Measurements from ENCODE around the gene IDUA.

Gene IDUA

GRCh38 chr4:982814-983213 lies 4.0 kb upstream of the IDUA start:
- Histone ChIP-seq H3K18ac (ENCODE audit: low read length) (no peak overlapping the region), H4K8ac (ENCODE audit: low read depth, low read length) (no peak overlapping the region), H3K4me2 (ENCODE audit: low read length) (no peak overlapping the region), H3K27me3 (ENCODE audit: insufficient read depth, low read length, poor library complexity) (no peaks in the 10 kb centered on the region), H2AK5ac (ENCODE audit: low read length) (no peak overlapping the region), H2BK5ac (ENCODE audit: low read length) (no peak overlapping the region), H3K27ac (ENCODE audit: low read depth, low read length) (no peak overlapping the region), H3K56ac (ENCODE audit: low read length) (no peak overlapping the region), H3K4me3 (ENCODE audit: low read length) (no peak overlapping the region), H3K79me2 (ENCODE audit: control insufficient read depth, insufficient read depth, low read length) (no peaks in the 10 kb centered on the region), H3K23ac (ENCODE audit: low read length) (no peak overlapping the region), H2BK120ac (ENCODE audit: low read depth, low read length) (no peak overlapping the region), H3K36me3 (ENCODE audit: control insufficient read depth, insufficient read depth, low read length) (no peaks in the 10 kb centered on the region), H3K79me1 (ENCODE audit: low read length) (no peaks in the 10 kb centered on the region), H3K9ac (ENCODE audit: low read length) (no peak overlapping the region), H4K5ac (ENCODE audit: low read length) (no peak overlapping the region), H3K4ac (ENCODE audit: low read depth, low read length) (no peak overlapping the region), H3K4me1 (ENCODE audit: control insufficient read depth, low read depth, low read length) (peaks cover 7% of the 10 kb centered on the region), H2BK15ac (replicated peaks; ENCODE audit: low read depth) (no peak overlapping the region)
- DNase-seq, result no peak
- WGBS (ENCODE audit: extremely low coverage, insufficient coverage, low lambda C conversion rate), result no CpG with 5 or more reads among the region's 15 CpGs

- H2BK5ac ChIP-seq (ENCODE audit: low read length), result no peak overlapping the region
- H3K27me3 ChIP-seq (ENCODE audit: insufficient read depth, low read length, poor library complexity), result no peaks in the 10 kb centered on the region
- H3K9ac ChIP-seq (ENCODE audit: low read length), result no peak overlapping the region
- no peak overlapping the region for H2AK5ac ChIP-seq (ENCODE audit: low read length)
- peaks cover 4% of the 10 kb centered on the region for H3K4me1 ChIP-seq (ENCODE audit: control insufficient read depth, low read depth, low read length)
- H3K36me3 ChIP-seq (ENCODE audit: control insufficient read depth, insufficient read depth, low read length), result no peaks in the 10 kb centered on the region
- H2BK120ac ChIP-seq (ENCODE audit: low read depth, low read length), result no peak overlapping the region
- H3K18ac ChIP-seq (ENCODE audit: low read length), result no peak overlapping the region
- H3K4me3 ChIP-seq (ENCODE audit: low read length), result no peak overlapping the region
- H3K56ac ChIP-seq (ENCODE audit: low read length), result no peak overlapping the region
- no peak overlapping the region for H3K23ac ChIP-seq (ENCODE audit: low read length)
- H3K79me1 ChIP-seq (ENCODE audit: low read length), result no peaks in the 10 kb centered on the region
- no peak overlapping the region for H2BK15ac ChIP-seq (replicated peaks; ENCODE audit: low read depth)
- WGBS (ENCODE audit: extremely low coverage, insufficient coverage, low lambda C conversion rate), result no CpG with 5 or more reads among the region's 15 CpGs
- H3K79me2 ChIP-seq (ENCODE audit: control insufficient read depth, insufficient read depth, low read length), result no peaks in the 10 kb centered on the region
- no peak overlapping the region for H3K27ac ChIP-seq (ENCODE audit: low read depth, low read length)
- H4K5ac ChIP-seq (ENCODE audit: low read length), result no peak overlapping the region
- no peak overlapping the region for H3K4me2 ChIP-seq (ENCODE audit: low read length)
- H4K8ac ChIP-seq (ENCODE audit: low read depth, low read length), result no peak overlapping the region
- no peak overlapping the region for H3K4ac ChIP-seq (ENCODE audit: low read depth, low read length)
- DNase-seq, result no peak
Observed at GRCh38 chr4:984336-985054, 2.3 kb upstream of the IDUA start.

DNA sequence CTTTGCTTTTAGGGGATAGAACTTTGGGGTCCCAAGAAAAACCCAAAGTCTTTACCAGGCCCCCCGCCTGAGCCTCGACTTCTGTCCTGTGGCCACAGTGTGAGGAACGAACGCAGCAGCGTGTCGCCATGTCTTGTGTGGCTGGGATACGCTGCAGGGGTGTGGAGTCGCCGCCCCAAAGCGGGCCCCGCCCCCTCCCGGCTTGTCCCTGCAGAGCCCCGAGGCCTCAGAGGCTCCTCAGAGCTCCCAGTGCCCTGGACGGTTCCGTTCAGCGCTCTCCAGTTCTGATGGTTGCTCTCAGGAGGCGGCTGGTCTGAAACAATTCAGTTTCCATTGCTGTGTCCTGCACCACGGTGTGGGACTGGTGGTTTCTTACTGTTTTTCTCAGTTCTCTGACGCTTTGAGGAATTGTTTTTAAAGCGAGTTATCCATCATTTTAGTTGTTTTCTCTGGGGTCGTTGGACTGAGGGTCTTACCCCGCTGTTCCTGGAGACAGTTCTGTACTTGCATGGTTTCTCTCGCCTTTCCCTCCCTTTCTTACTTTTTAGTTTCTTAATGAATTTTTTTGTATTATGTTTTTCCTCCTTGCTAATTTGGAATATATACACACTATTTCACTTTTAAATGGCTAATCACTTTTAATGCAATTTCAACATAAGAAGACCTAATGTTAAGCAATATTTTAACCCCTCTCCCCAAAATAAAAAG lies 1.6 kb upstream of the IDUA start:
- Histone ChIP-seq H2BK15ac (replicated peaks; ENCODE audit: low read depth) (no peak overlapping the region), H3K27me3 (ENCODE audit: insufficient read depth, low read length, poor library complexity) (no peaks in the 10 kb centered on the region), H3K79me1 (ENCODE audit: low read length) (no peaks in the 10 kb centered on the region), H3K9ac (ENCODE audit: low read length) (no peak overlapping the region), H3K4me1 (ENCODE audit: control insufficient read depth, low read depth, low read length) (no peaks in the 10 kb centered on the region), H3K36me3 (ENCODE audit: control insufficient read depth, insufficient read depth, low read length) (no peaks in the 10 kb centered on the region), H3K79me2 (ENCODE audit: control insufficient read depth, insufficient read depth, low read length) (no peaks in the 10 kb centered on the region), H3K56ac (ENCODE audit: low read length) (no peak overlapping the region), H2BK5ac (ENCODE audit: low read length) (no peak overlapping the region), H3K27ac (ENCODE audit: low read depth, low read length) (no peak overlapping the region), H4K8ac (ENCODE audit: low read depth, low read length) (no peak overlapping the region), H3K4me3 (ENCODE audit: low read length) (no peak overlapping the region), H3K18ac (ENCODE audit: low read length) (no peak overlapping the region), H3K4me2 (ENCODE audit: low read length) (peak overlapping the region; percentile 1), H4K5ac (ENCODE audit: low read length) (no peak overlapping the region), H3K4ac (ENCODE audit: low read depth, low read length) (no peak overlapping the region), H3K23ac (ENCODE audit: low read length) (no peak overlapping the region), H2AK5ac (ENCODE audit: low read length) (no peak overlapping the region), H2BK120ac (ENCODE audit: low read depth, low read length) (no peak overlapping the region)
- DNase-seq, result peak; percentile 71
- no CpG with 5 or more reads among the region's 23 CpGs for WGBS (ENCODE audit: extremely low coverage, insufficient coverage, low lambda C conversion rate)

DNA sequence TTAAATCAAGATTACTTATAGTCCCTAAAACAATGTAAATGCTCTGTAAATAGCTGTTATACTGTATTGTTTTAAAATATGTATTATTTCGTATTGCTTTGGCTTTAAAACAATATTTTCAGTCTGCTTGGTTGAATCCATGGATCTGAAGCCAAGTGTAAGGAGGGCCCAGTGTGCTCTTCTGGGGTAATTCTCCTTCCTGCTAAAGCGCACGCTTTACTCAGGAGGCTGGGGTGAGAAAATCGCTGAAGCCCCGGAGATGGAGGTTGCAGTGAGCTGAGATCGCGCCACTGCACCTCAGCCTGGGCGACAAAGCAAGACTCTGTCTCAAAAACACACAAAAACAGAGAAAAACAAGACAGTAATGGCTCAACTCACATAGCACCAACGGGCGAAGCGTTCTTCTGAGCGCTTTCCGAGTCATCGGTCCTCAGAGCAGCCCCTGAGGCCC lies 391 bp upstream of the IDUA start:
- no peak overlapping the region for H3K23ac ChIP-seq (ENCODE audit: low read length)
- no peaks in the 10 kb centered on the region for H3K27me3 ChIP-seq (ENCODE audit: insufficient read depth, low read length, poor library complexity)
- H3K9ac ChIP-seq (ENCODE audit: low read length), result peak overlapping the region; percentile 72
- no peaks in the 10 kb centered on the region for H3K4me1 ChIP-seq (ENCODE audit: control insufficient read depth, low read depth, low read length)
- H3K79me1 ChIP-seq (ENCODE audit: low read length), result no peaks in the 10 kb centered on the region
- peak overlapping the region; percentile 25 for H3K18ac ChIP-seq (ENCODE audit: low read length)
- peak overlapping the region; percentile 28 for H3K4me3 ChIP-seq (ENCODE audit: low read length)
- H3K36me3 ChIP-seq (ENCODE audit: control insufficient read depth, insufficient read depth, low read length), result no peaks in the 10 kb centered on the region
- no peak overlapping the region for H2BK120ac ChIP-seq (ENCODE audit: low read depth, low read length)
- no peak overlapping the region for H3K27ac ChIP-seq (ENCODE audit: low read depth, low read length)
- H4K8ac ChIP-seq (ENCODE audit: low read depth, low read length), result no peak overlapping the region
- H2BK15ac ChIP-seq (replicated peaks; ENCODE audit: low read depth), result no peak overlapping the region
- no peak overlapping the region for H2AK5ac ChIP-seq (ENCODE audit: low read length)
- H2BK5ac ChIP-seq (ENCODE audit: low read length), result no peak overlapping the region
- no peak for DNase-seq
- peak overlapping the region; percentile 84 for H3K4me2 ChIP-seq (ENCODE audit: low read length)
- WGBS (ENCODE audit: extremely low coverage, insufficient coverage, low lambda C conversion rate), result no CpG with 5 or more reads among the region's 14 CpGs
- H3K56ac ChIP-seq (ENCODE audit: low read length), result peak overlapping the region; percentile 88
- no peak overlapping the region for H4K5ac ChIP-seq (ENCODE audit: low read length)
- H3K4ac ChIP-seq (ENCODE audit: low read depth, low read length), result no peak overlapping the region
- no peaks in the 10 kb centered on the region for H3K79me2 ChIP-seq (ENCODE audit: control insufficient read depth, insufficient read depth, low read length)

DNA sequence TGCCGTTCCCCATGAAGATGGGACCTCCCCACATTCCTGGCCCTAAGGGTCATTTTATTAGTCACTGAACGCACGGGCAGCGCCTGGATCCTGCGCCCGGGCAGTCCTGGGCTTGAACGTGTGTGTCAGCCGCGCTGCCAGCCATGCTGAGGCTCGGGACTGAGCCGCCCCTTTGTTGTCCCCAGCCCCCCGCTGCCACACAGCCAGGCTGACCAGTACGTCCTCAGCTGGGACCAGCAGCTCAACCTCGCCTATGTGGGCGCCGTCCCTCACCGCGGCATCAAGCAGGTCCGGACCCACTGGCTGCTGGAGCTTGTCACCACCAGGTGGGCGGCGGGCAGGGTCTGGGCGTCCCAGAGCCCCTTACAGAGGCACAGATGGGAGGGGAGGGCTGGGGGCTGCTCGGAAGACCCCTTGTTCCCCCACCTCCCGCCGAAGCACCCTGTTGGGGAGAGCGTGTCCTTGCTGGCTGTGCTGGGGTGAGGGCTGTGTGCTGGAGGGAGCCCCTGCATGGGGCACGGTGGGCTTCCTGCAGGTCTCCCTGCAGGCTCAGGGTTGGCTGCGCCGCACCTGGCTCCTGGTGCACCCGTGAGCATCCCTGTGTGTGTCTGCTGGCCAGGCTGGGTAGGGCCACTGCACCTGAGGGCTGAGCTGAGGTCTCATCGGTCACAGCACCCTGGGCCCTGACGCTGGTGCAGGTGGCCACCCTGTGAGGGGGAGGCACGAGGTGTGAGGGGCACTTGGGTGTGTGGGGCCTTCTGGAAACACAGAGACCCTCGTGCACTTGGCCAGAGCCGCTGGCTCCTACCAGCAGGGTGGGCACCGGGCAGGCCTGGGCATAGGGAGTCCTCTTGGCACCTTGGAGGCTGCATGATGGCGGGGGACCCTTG lies 1.0 kb downstream of the IDUA start:
- no peak overlapping the region for H3K23ac ChIP-seq (ENCODE audit: low read length)
- no peak for DNase-seq
- H3K9ac ChIP-seq (ENCODE audit: low read length), result peak overlapping the region; percentile 29
- no peaks in the 10 kb centered on the region for H3K36me3 ChIP-seq (ENCODE audit: control insufficient read depth, insufficient read depth, low read length)
- H2BK120ac ChIP-seq (ENCODE audit: low read depth, low read length), result no peak overlapping the region
- no peak overlapping the region for H3K18ac ChIP-seq (ENCODE audit: low read length)
- no peak overlapping the region for H3K4me3 ChIP-seq (ENCODE audit: low read length)
- no peak overlapping the region for H3K56ac ChIP-seq (ENCODE audit: low read length)
- H4K5ac ChIP-seq (ENCODE audit: low read length), result no peak overlapping the region
- H3K27me3 ChIP-seq (ENCODE audit: insufficient read depth, low read length, poor library complexity), result no peaks in the 10 kb centered on the region
- no peaks in the 10 kb centered on the region for H3K79me1 ChIP-seq (ENCODE audit: low read length)
- no peak overlapping the region for H3K4ac ChIP-seq (ENCODE audit: low read depth, low read length)
- H2BK15ac ChIP-seq (replicated peaks; ENCODE audit: low read depth), result no peak overlapping the region
- no peak overlapping the region for H4K8ac ChIP-seq (ENCODE audit: low read depth, low read length)
- H3K4me2 ChIP-seq (ENCODE audit: low read length), result no peak overlapping the region
- H2BK5ac ChIP-seq (ENCODE audit: low read length), result no peak overlapping the region
- no peak overlapping the region for H2AK5ac ChIP-seq (ENCODE audit: low read length)
- no CpG with 5 or more reads among the region's 37 CpGs for WGBS (ENCODE audit: extremely low coverage, insufficient coverage, low lambda C conversion rate)
- H3K27ac ChIP-seq (ENCODE audit: low read depth, low read length), result no peak overlapping the region
- no peaks in the 10 kb centered on the region for H3K79me2 ChIP-seq (ENCODE audit: control insufficient read depth, insufficient read depth, low read length)
- no peaks in the 10 kb centered on the region for H3K4me1 ChIP-seq (ENCODE audit: control insufficient read depth, low read depth, low read length)
